CD14-positive monocyte (primary cell): ENCODE measurements around the gene SPDYE4. TPM values are rescaled to one million over a fixed set of nuclear protein-coding genes. Genes with fewer than 3 reads are reported as not detected.

Source experiments
- DNase-seq, 3 donors: peaks; one replicate each; pipeline ENCODE4 v3.0.0-alpha.2; 2011 to 2022
- H2AFZ ChIP-seq: 2 replicates; pipeline ENCODE4 v1.6.0; 2012; ENCODE audit warnings: mild to moderate bottlenecking, low read depth, low read length, inconsistent platforms; ENCODE audit not compliant: insufficient read depth, poor library complexity, severe bottlenecking
- H3K27ac ChIP-seq, 2 donors: 1 replicate in 1 of 2; 2 replicates in 1 of 2; pipeline ENCODE4 v1.5.1; 2012 to 2013; ENCODE audit warnings: low read length in 2 of 2, control low read depth in 1 of 2, inconsistent platforms in 1 of 2, low read depth in 1 of 2, mild to moderate bottlenecking in 1 of 2
- H3K27me3 ChIP-seq, 2 donors: one replicate each; pipeline versions ENCODE4 v1.6.0 to v1.6.1; 2011 to 2013; ENCODE audit warnings: low read length in 2 of 2; ENCODE audit not compliant: control insufficient read depth in 2 of 2, insufficient read depth in 2 of 2
- H3K36me3 ChIP-seq, 2 donors: replicated peaks in 1 of 2; 1 replicate in 1 of 2; 2 replicates in 1 of 2; pipeline versions ENCODE4 v1.5.1 to v1.6.1; 2012 to 2013; ENCODE audit warnings: low read length in 2 of 2, control low read depth in 1 of 2, inconsistent platforms in 1 of 2, mild to moderate bottlenecking in 1 of 2; ENCODE audit not compliant: insufficient read depth in 2 of 2, control insufficient read depth in 1 of 2
- H3K4me1 ChIP-seq, 2 donors: 1 replicate in 1 of 2; 2 replicates in 1 of 2; pipeline versions ENCODE4 v1.5.1 to v1.6.1; 2012 to 2013; ENCODE audit warnings: low read length in 2 of 2, control low read depth in 1 of 2, inconsistent platforms in 1 of 2, mild to moderate bottlenecking in 1 of 2, moderate library complexity in 1 of 2; ENCODE audit not compliant: insufficient read depth in 2 of 2, control insufficient read depth in 1 of 2
- H3K4me2 ChIP-seq: replicated peaks from 2 replicates; pipeline ENCODE3; 2012; ENCODE audit warnings: low read length, moderate library complexity, mild to moderate bottlenecking; ENCODE audit not compliant: poor library complexity, severe bottlenecking; ENCODE audit errors: extremely low read depth
- H3K4me3 ChIP-seq, 3 experiments: fragments of 200-600 bp in 1 of 3; sonication (generic) in 1 of 3; replicated peaks in 1 of 3; 1 replicate in 2 of 3; 2 replicates in 1 of 3; pipeline ENCODE4 v1.5.1; 2011 to 2013; ENCODE audit warnings: low read length in 3 of 3, mild to moderate bottlenecking in 3 of 3, control low read depth in 2 of 3, low read depth in 2 of 3, inconsistent platforms in 1 of 3, moderate library complexity in 1 of 3
- H3K79me2 ChIP-seq: 2 replicates; pipeline ENCODE4 v1.6.0; 2012; ENCODE audit warnings: mild to moderate bottlenecking, control low read depth, inconsistent platforms, low read length, moderate library complexity; ENCODE audit not compliant: insufficient read depth
- H3K9ac ChIP-seq: 2 replicates; pipeline ENCODE4 v1.6.0; 2017; ENCODE audit warnings: low read length, mild to moderate bottlenecking; ENCODE audit not compliant: insufficient read depth, poor library complexity, severe bottlenecking
- H3K9me3 ChIP-seq, 2 donors: replicated peaks in 1 of 2; 1 replicate in 1 of 2; 2 replicates in 1 of 2; pipeline versions ENCODE4 v1.5.1 to v1.6.1; 2012 to 2013; ENCODE audit warnings: low read length in 2 of 2, control low read depth in 1 of 2; ENCODE audit not compliant: control insufficient read depth in 1 of 2, insufficient read depth in 1 of 2
- H4K20me1 ChIP-seq: 2 replicates; pipeline ENCODE4 v1.6.0; 2012; ENCODE audit warnings: mild to moderate bottlenecking, low read length, control low read depth, moderate library complexity; ENCODE audit not compliant: insufficient read depth
- H3K27ac Mint-ChIP-seq, 7 donors: one replicate each; pipeline ENCODE4 v1.8.0; 2020; ENCODE audit warnings: mild to moderate bottlenecking in 7 of 7, mixed read lengths in 7 of 7, moderate library complexity in 6 of 7, inconsistent platforms in 2 of 7
- H3K27me3 Mint-ChIP-seq, 3 donors: one replicate each; pipeline ENCODE4 v1.8.0; 2021 to 2022; ENCODE audit warnings: low read depth in 3 of 3, mild to moderate bottlenecking in 3 of 3, mixed read lengths in 3 of 3, moderate library complexity in 3 of 3, inconsistent platforms in 1 of 3
- H3K36me3 Mint-ChIP-seq, 2 donors: one replicate each; pipeline ENCODE4 v1.8.0; 2020; ENCODE audit warnings: mixed read lengths in 2 of 2, inconsistent platforms in 1 of 2, mild to moderate bottlenecking in 1 of 2
- H3K4me1 Mint-ChIP-seq: one replicate; pipeline ENCODE4 v1.8.0; 2020; ENCODE audit warnings: mild to moderate bottlenecking, mixed read lengths
- H3K4me3 Mint-ChIP-seq, 2 donors: one replicate each; pipeline ENCODE4 v1.8.0; 2020; ENCODE audit warnings: mild to moderate bottlenecking in 2 of 2, mixed read lengths in 2 of 2, moderate library complexity in 1 of 2
- H3K9me3 Mint-ChIP-seq, 7 donors: one replicate each; pipeline ENCODE4 v1.8.0; 2020 to 2022; ENCODE audit warnings: mixed read lengths in 7 of 7, mild to moderate bottlenecking in 6 of 7, moderate library complexity in 6 of 7, inconsistent platforms in 2 of 7
- CTCF ChIP-seq: fragments of 200-600 bp; IDR thresholded peaks from one replicate; pipeline ENCODE4 v1.8.0; 2022; ENCODE audit warnings: antibody characterized with exemption, mild to moderate bottlenecking
- WGBS: methylation state at CpG from one replicate; pipeline ENCODE4 v1.1.5; 2013; ENCODE audit warnings: missing lambda C conversion rate; ENCODE audit not compliant: insufficient coverage; 5-methylcytosine and 5-hydroxymethylcytosine counted together
- intact Hi-C, 2 donors: fragments of 100-400 bp; cut with micrococcal nuclease; formaldehyde crosslinking; loops; one replicate each; pipeline versions ENCODE4 v1.15.0 to v1.15.1; 2023
- polyA plus RNA-seq, 3 donors: library from polyadenylated mRNA; depleted of rRNA in 1 of 3; unstranded in 2 of 3; stranded (reverse) in 1 of 3; fragments of 300-500 nt in 2 of 3; fragments of >200 nt in 1 of 3; fragmentation: Illumina TruSeq in 2 of 3; gene quantifications; 1 replicate in 2 of 3; 2 replicates in 1 of 3; pipeline ENCODE4 v1.2.3, GENCODE V29; 2012 to 2021

SPDYE4 gene
- polyA plus RNA-seq, 3 donors, result 0.09 TPM; not detected in 2

GRCh38 chr17:8709006-8709405 is 49.3 kb downstream of the SPDYE4 start:
- Histone ChIP-seq H4K20me1 (no peaks in the 10 kb centered on the region), H3K36me3 (no peaks in the 10 kb centered on the region), H3K9me3 (no peaks in the 10 kb centered on the region), H3K9ac (no peak overlapping the region), H2AFZ (no peak overlapping the region), H3K4me3 (no peak overlapping the region), H3K4me2 (no peak overlapping the region), H3K27ac (no peak overlapping the region), H3K4me1 (no peaks in the 10 kb centered on the region), H3K27me3 (peaks cover 0 to 2% of the 10 kb centered on the region in 2 donors), H3K79me2 (no peaks in the 10 kb centered on the region)
- Mint-ChIP-seq H3K9me3 (peaks cover 0 to 3% (median 0%) of the 10 kb centered on the region in 7 donors), H3K4me3 (no peak overlapping the region), H3K27me3 (peaks cover 3 to 7% (median 4%) of the 10 kb centered on the region in 3 donors), H3K27ac (no peak overlapping the region), H3K4me1 (peaks cover 10% of the 10 kb centered on the region), H3K36me3 (no peaks in the 10 kb centered on the region)
- no peak for TF ChIP-seq CTCF
- WGBS, result 0% methylated on average over 1 of the region's 1 CpG
- no peak for DNase-seq
- intact Hi-C loops, result no loop called here

- no peak for TF ChIP-seq CTCF
- Histone ChIP-seq H3K9me3 (no peaks in the 10 kb centered on the region), H3K4me1 (no peaks in the 10 kb centered on the region), H4K20me1 (no peaks in the 10 kb centered on the region), H3K9ac (no peak overlapping the region), H3K79me2 (no peaks in the 10 kb centered on the region), H3K4me2 (no peak overlapping the region), H2AFZ (no peak overlapping the region), H3K4me3 (no peak overlapping the region), H3K27me3 (peaks cover 0 to 2% of the 10 kb centered on the region in 2 donors), H3K36me3 (no peaks in the 10 kb centered on the region), H3K27ac (no peak overlapping the region)
- H3K9me3 Mint-ChIP-seq, result peaks cover 0 to 6% (median 0%) of the 10 kb centered on the region in 7 donors
- no peaks in the 10 kb centered on the region for H3K36me3 Mint-ChIP-seq
- peak in 1 of 3 donors; percentile 14 for DNase-seq
- H3K4me1 Mint-ChIP-seq, result peaks cover 10% of the 10 kb centered on the region
- peak overlapping the region in 2 of 7 donors; percentile 28 to 53 for H3K27ac Mint-ChIP-seq
- no CpG with 5 or more reads among the region's 5 CpGs for WGBS
- H3K27me3 Mint-ChIP-seq, result peaks cover 3 to 6% (median 4%) of the 10 kb centered on the region in 3 donors
- intact Hi-C loops, result no loop called here
- no peak overlapping the region for H3K4me3 Mint-ChIP-seq
These were observed 50.3 kb downstream of the SPDYE4 start for GRCh38 chr17:8708025-8708461.
